Loucy (cell line): Measurements from ENCODE around the gene ABHD11.
"Not testable (repeated sequence)": the region's sequence is repeated elsewhere in the genome, so short reads cannot be mapped to it uniquely, and the experiment has no call there.

ENCODE experiments used
- EZH2phosphoT487 ChIP-seq: fragments of 200-600 bp; IDR thresholded peaks from 2 replicates; pipeline ENCODE4 v1.6.1; 2018; ENCODE audit warnings: antibody characterized with exemption, mild to moderate bottlenecking, moderate library complexity, borderline replicate concordance
- TF ChIP-seq, protein P1 (sequence below): fragments of 200-600 bp; sonication (generic); conservative IDR thresholded peaks from 2 replicates; pipeline ENCODE4 v1.5.1; 2014; ENCODE audit warnings: mild to moderate bottlenecking, antibody characterized with exemption, low read length

DNA sequence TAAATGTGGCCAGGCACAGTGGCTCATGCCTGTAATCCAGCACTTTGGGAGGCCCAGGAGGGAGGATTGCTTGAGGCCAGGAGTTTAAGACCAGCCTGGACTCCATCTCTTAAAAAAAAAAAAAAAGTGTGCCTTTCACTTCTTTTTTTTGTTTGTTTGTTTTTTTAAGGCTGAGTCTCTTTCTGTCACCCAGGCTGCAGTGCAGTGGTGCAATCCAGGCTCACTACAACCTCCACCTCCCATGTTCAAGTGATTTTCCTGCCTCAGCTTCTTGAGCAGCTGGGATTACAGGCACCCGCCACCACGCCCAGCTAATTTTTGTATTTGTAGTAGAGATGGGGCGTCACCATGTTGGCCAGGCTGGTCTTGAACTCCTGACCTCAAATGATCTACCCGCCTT, 16.4 kb downstream of the ABHD11 start:
- TF ChIP-seq, protein P1, sequence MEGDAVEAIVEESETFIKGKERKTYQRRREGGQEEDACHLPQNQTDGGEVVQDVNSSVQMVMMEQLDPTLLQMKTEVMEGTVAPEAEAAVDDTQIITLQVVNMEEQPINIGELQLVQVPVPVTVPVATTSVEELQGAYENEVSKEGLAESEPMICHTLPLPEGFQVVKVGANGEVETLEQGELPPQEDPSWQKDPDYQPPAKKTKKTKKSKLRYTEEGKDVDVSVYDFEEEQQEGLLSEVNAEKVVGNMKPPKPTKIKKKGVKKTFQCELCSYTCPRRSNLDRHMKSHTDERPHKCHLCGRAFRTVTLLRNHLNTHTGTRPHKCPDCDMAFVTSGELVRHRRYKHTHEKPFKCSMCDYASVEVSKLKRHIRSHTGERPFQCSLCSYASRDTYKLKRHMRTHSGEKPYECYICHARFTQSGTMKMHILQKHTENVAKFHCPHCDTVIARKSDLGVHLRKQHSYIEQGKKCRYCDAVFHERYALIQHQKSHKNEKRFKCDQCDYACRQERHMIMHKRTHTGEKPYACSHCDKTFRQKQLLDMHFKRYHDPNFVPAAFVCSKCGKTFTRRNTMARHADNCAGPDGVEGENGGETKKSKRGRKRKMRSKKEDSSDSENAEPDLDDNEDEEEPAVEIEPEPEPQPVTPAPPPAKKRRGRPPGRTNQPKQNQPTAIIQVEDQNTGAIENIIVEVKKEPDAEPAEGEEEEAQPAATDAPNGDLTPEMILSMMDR: not testable (repeated sequence)
- not testable (repeated sequence) for TF ChIP-seq EZH2phosphoT487
